HepG2 (cell line): Measurements from ENCODE around the gene PSEN1. TPM values are rescaled to one million over a fixed set of nuclear protein-coding genes. Genes with fewer than 3 reads are reported as not detected.

Experiments used
- CCAR2 ChIP-seq: fragments of 200-400 bp; formaldehyde crosslinking; optimal IDR thresholded peaks from 2 replicates; pipeline ENCODE3; 2018; ENCODE audit warnings: low read depth, mild to moderate bottlenecking, low read length, moderate library complexity
- GATAD2A ChIP-seq: IDR thresholded peaks from 2 replicates; pipeline ENCODE4 v1.6.1; 2016
- HIVEP1 ChIP-seq: sonication (generic); formaldehyde crosslinking; IDR thresholded peaks from 2 replicates; pipeline ENCODE4 v1.4.0; 2020; ENCODE audit warnings: mild to moderate bottlenecking, missing genetic modification reagents
- IKZF4 ChIP-seq: sonication (generic); formaldehyde crosslinking; IDR thresholded peaks from 2 replicates; pipeline ENCODE4 v1.5.1; 2020; ENCODE audit warnings: borderline replicate concordance, mild to moderate bottlenecking, low read depth, missing genetic modification reagents; ENCODE audit errors: not compliant biosample characterization
- MIXL1 ChIP-seq: IDR thresholded peaks from 2 replicates; pipeline ENCODE4 v1.6.1; 2016
- NR2C2 ChIP-seq: sonication (generic); formaldehyde crosslinking; IDR thresholded peaks from 2 replicates; pipeline ENCODE4 v1.4.0; 2020; ENCODE audit warnings: missing genetic modification reagents, mild to moderate bottlenecking, moderate library complexity, borderline replicate concordance
- NR2F1 ChIP-seq, 2 experiments: fragments of 450-650 bp in 1 of 2; formaldehyde crosslinking in 1 of 2; IDR thresholded peaks; 2 replicates each; pipeline versions ENCODE4 v1.5.0 to v1.6.1; 2016 to 2020; ENCODE audit warnings: mild to moderate bottlenecking in 1 of 2, missing compliant biosample characterization in 1 of 2, missing genetic modification reagents in 1 of 2, moderate library complexity in 1 of 2
- PCBP2 ChIP-seq: fragments of 200-400 bp; formaldehyde crosslinking; optimal IDR thresholded peaks from 2 replicates; pipeline ENCODE3; 2018; ENCODE audit warnings: low read length, low read depth; ENCODE audit not compliant: poor library complexity, severe bottlenecking
- PRMT3 ChIP-seq: sonication (generic); formaldehyde crosslinking; IDR thresholded peaks from 2 replicates; pipeline ENCODE4 v1.8.1; 2022; ENCODE audit warnings: low read depth, mild to moderate bottlenecking, moderate library complexity, missing genetic modification reagents, borderline replicate concordance
- RBFOX2 ChIP-seq: fragments of 200-400 bp; formaldehyde crosslinking; IDR thresholded peaks from 2 replicates; pipeline ENCODE4 v1.6.1; 2017; ENCODE audit warnings: low read depth, mild to moderate bottlenecking, low read length
- RXRB ChIP-seq: IDR thresholded peaks from 2 replicates; pipeline ENCODE4 v1.6.1; 2016; ENCODE audit warnings: borderline replicate concordance, missing genetic modification reagents, missing compliant biosample characterization
- SKI ChIP-seq: fragments of 450-650 bp; IDR thresholded peaks from one replicate; pipeline ENCODE4 v1.6.1; 2018; ENCODE audit warnings: mild to moderate bottlenecking; ENCODE audit not compliant: partially characterized antibody
- YEATS2 ChIP-seq: sonication (generic); formaldehyde crosslinking; IDR thresholded peaks from 2 replicates; pipeline ENCODE4 v1.4.0; 2020; ENCODE audit warnings: missing genetic modification reagents, borderline replicate concordance
- ZNF598 ChIP-seq: sonication (generic); formaldehyde crosslinking; IDR thresholded peaks from 2 replicates; pipeline ENCODE4 v1.5.1; 2020; ENCODE audit warnings: mild to moderate bottlenecking, missing genetic modification reagents, borderline replicate concordance
- polyA plus RNA-seq, 8 experiments: library from polyadenylated mRNA; depleted of rRNA in 3 of 8; stranded (reverse) in 7 of 8; unstranded in 1 of 8; fragments of >200 nt; fragmentation: Illumina TruSeq in 4 of 8; extraction: Trizol in 4 of 8; gene quantifications; 2 replicates each; pipeline versions ENCODE4 v1.2.1 to v1.2.3, GENCODE V29; 2011 to 2016; ENCODE audit warnings: low read depth in 4 of 8, missing spikeins in 1 of 8, mixed read lengths in 1 of 8; ENCODE audit not compliant: insufficient read depth in 1 of 8
- total RNA-seq, 5 experiments: library from RNA; depleted of rRNA; stranded (reverse); fragments of >200 nt; fragmentation: Illumina TruSeq; extraction: Trizol; gene quantifications; 2 replicates each; pipeline ENCODE4 v1.2.3, GENCODE V29; 2016; ENCODE audit warnings: low read depth in 1 of 5
- TF ChIP-seq, protein P1 (sequence below): sonication (generic); formaldehyde crosslinking; IDR thresholded peaks from 2 replicates; pipeline ENCODE4 v1.5.0; 2020; ENCODE audit warnings: mild to moderate bottlenecking, missing genetic modification reagents
- TF ChIP-seq, protein P2 (sequence below): sonication (generic); formaldehyde crosslinking; IDR thresholded peaks from 2 replicates; pipeline ENCODE4 v1.4.0; 2020; ENCODE audit warnings: missing genetic modification reagents; ENCODE audit errors: not compliant biosample characterization
- TF ChIP-seq, protein P3 (sequence below): sonication (generic); formaldehyde crosslinking; IDR thresholded peaks from 2 replicates; pipeline ENCODE4 v1.4.0; 2020; ENCODE audit warnings: missing genetic modification reagents
- TF ChIP-seq, protein P4 (sequence below): sonication (generic); formaldehyde crosslinking; IDR thresholded peaks from 2 replicates; pipeline ENCODE4 v1.4.0; 2020; ENCODE audit warnings: missing genetic modification reagents, borderline replicate concordance
- TF ChIP-seq, protein P5 (sequence below): fragments of 450-650 bp; IDR thresholded peaks from 2 replicates; pipeline ENCODE4 v1.6.1; 2017; ENCODE audit warnings: mild to moderate bottlenecking

PSEN1 gene
- total and polyA plus RNA-seq, 2 of the 13 experiments (the other 11 are each of a cell fraction or from before 2014, with no cell fraction given): 12.5 to 26.6 TPM

DNA sequence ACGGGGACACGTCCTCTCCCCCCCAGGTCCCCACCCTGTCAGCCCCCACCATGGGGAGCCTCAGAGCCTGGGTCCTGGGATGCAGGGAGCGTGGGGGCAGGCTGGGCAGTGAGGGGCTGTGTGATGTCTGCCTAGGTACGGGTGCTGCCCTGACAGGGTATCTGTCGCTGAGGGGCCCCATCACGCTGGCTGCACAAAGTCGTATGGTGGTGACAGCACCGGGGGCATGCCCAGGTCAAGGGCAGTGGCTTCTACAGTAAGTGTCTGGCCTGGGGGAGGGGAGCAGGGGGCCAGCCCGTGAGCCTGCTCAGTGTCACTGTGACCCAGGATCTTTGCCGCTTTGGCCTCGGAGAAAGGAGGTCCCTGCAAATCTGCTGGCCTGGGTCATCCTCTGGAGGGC lies 124.3 kb downstream of the PSEN1 start (continued):
- TF ChIP-seq, protein P1, sequence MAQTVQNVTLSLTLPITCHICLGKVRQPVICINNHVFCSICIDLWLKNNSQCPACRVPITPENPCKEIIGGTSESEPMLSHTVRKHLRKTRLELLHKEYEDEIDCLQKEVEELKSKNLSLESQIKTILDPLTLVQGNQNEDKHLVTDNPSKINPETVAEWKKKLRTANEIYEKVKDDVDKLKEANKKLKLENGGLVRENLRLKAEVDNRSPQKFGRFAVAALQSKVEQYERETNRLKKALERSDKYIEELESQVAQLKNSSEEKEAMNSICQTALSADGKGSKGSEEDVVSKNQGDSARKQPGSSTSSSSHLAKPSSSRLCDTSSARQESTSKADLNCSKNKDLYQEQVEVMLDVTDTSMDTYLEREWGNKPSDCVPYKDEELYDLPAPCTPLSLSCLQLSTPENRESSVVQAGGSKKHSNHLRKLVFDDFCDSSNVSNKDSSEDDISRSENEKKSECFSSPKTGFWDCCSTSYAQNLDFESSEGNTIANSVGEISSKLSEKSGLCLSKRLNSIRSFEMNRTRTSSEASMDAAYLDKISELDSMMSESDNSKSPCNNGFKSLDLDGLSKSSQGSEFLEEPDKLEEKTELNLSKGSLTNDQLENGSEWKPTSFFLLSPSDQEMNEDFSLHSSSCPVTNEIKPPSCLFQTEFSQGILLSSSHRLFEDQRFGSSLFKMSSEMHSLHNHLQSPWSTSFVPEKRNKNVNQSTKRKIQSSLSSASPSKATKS (CRISPR knock-in tag): no peak
- TF ChIP-seq NR2F1 (CRISPR knock-in tag; IDR thresholded peaks at IDR 0.05) (peak; percentile 15 to 31; a peak in 1 of 4 replicates), HIVEP1 (CRISPR knock-in tag) (no peak), CCAR2 (no peak), PRMT3 (no peak), IKZF4 (CRISPR knock-in tag) (no peak), MIXL1 (CRISPR knock-in tag) (no peak), YEATS2 (no peak), GATAD2A (CRISPR knock-in tag) (0 out of 2 replicates have a peak, but pooled peaks have one; percentile 20), RBFOX2 (no peak), PCBP2 (no peak), RXRB (CRISPR knock-in tag) (0 out of 2 replicates have a peak, but pooled peaks have one; percentile 22), NR2C2 (0 out of 2 replicates have a peak, but pooled peaks have one; percentile 24), ZNF598 (CRISPR knock-in tag) (no peak), SKI (peak; percentile 48)
- TF ChIP-seq, protein P2, sequence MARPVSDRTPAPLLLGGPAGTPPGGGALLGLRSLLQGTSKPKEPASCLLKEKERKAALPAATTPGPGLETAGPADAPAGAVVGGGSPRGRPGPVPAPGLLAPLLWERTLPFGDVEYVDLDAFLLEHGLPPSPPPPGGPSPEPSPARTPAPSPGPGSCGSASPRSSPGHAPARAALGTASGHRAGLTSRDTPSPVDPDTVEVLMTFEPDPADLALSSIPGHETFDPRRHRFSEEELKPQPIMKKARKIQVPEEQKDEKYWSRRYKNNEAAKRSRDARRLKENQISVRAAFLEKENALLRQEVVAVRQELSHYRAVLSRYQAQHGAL (CRISPR knock-in tag): no peak
- TF ChIP-seq, protein P3, sequence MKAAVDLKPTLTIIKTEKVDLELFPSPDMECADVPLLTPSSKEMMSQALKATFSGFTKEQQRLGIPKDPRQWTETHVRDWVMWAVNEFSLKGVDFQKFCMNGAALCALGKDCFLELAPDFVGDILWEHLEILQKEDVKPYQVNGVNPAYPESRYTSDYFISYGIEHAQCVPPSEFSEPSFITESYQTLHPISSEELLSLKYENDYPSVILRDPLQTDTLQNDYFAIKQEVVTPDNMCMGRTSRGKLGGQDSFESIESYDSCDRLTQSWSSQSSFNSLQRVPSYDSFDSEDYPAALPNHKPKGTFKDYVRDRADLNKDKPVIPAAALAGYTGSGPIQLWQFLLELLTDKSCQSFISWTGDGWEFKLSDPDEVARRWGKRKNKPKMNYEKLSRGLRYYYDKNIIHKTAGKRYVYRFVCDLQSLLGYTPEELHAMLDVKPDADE (CRISPR knock-in tag): no peak
- TF ChIP-seq, protein P4, sequence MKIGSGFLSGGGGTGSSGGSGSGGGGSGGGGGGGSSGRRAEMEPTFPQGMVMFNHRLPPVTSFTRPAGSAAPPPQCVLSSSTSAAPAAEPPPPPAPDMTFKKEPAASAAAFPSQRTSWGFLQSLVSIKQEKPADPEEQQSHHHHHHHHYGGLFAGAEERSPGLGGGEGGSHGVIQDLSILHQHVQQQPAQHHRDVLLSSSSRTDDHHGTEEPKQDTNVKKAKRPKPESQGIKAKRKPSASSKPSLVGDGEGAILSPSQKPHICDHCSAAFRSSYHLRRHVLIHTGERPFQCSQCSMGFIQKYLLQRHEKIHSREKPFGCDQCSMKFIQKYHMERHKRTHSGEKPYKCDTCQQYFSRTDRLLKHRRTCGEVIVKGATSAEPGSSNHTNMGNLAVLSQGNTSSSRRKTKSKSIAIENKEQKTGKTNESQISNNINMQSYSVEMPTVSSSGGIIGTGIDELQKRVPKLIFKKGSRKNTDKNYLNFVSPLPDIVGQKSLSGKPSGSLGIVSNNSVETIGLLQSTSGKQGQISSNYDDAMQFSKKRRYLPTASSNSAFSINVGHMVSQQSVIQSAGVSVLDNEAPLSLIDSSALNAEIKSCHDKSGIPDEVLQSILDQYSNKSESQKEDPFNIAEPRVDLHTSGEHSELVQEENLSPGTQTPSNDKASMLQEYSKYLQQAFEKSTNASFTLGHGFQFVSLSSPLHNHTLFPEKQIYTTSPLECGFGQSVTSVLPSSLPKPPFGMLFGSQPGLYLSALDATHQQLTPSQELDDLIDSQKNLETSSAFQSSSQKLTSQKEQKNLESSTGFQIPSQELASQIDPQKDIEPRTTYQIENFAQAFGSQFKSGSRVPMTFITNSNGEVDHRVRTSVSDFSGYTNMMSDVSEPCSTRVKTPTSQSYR (CRISPR knock-in tag): peak; percentile 74; the same call in 1 of the 2 replicates
- TF ChIP-seq, protein P5, sequence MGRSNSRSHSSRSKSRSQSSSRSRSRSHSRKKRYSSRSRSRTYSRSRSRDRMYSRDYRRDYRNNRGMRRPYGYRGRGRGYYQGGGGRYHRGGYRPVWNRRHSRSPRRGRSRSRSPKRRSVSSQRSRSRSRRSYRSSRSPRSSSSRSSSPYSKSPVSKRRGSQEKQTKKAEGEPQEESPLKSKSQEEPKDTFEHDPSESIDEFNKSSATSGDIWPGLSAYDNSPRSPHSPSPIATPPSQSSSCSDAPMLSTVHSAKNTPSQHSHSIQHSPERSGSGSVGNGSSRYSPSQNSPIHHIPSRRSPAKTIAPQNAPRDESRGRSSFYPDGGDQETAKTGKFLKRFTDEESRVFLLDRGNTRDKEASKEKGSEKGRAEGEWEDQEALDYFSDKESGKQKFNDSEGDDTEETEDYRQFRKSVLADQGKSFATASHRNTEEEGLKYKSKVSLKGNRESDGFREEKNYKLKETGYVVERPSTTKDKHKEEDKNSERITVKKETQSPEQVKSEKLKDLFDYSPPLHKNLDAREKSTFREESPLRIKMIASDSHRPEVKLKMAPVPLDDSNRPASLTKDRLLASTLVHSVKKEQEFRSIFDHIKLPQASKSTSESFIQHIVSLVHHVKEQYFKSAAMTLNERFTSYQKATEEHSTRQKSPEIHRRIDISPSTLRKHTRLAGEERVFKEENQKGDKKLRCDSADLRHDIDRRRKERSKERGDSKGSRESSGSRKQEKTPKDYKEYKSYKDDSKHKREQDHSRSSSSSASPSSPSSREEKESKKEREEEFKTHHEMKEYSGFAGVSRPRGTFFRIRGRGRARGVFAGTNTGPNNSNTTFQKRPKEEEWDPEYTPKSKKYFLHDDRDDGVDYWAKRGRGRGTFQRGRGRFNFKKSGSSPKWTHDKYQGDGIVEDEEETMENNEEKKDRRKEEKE: no peak
